Mesenchymal stem cell (in vitro differentiated cells and primary cell): ENCODE data around the gene ZNF248. TPM values are rescaled to one million over a fixed set of nuclear protein-coding genes. Genes with fewer than 3 reads are reported as not detected.
A peak's percentile ranks its signal among the peaks of the same experiment; 100 is the strongest.

Source experiments
- DNase-seq: peaks from one replicate; pipeline ENCODE4 v3.0.0-alpha.2; 2013
- H2AFZ ChIP-seq: one replicate; pipeline ENCODE4 v1.6.1; 2013; ENCODE audit warnings: low read depth, mild to moderate bottlenecking, control low read depth, inconsistent platforms, low read length, moderate library complexity
- H2AK5ac ChIP-seq: 2 replicates; pipeline ENCODE4 v1.6.1; 2013; ENCODE audit warnings: low read length, moderate library complexity, mild to moderate bottlenecking, inconsistent platforms; ENCODE audit not compliant: severe bottlenecking
- H2BK120ac ChIP-seq: one replicate; pipeline ENCODE4 v1.6.1; 2013; ENCODE audit warnings: low read depth, mild to moderate bottlenecking, inconsistent platforms, low read length, moderate library complexity
- H2BK12ac ChIP-seq, 2 experiments: one replicate each; pipeline ENCODE4 v1.6.1; 2013; ENCODE audit warnings: inconsistent platforms in 2 of 2, low read length in 2 of 2, mild to moderate bottlenecking in 2 of 2, moderate library complexity in 2 of 2, control low read depth in 1 of 2
- H2BK15ac ChIP-seq: one replicate; pipeline ENCODE4 v1.6.1; 2013; ENCODE audit warnings: mild to moderate bottlenecking, low read depth, inconsistent platforms; ENCODE audit not compliant: poor library complexity, severe bottlenecking
- H2BK5ac ChIP-seq: 2 replicates; pipeline ENCODE4 v1.6.1; 2013; ENCODE audit warnings: low read depth, mild to moderate bottlenecking, low read length, control low read depth, inconsistent platforms; ENCODE audit not compliant: poor library complexity, severe bottlenecking
- H3K14ac ChIP-seq, 2 experiments: one replicate each; pipeline ENCODE4 v1.6.1; 2013; ENCODE audit warnings: inconsistent platforms in 2 of 2, low read length in 2 of 2, control low read depth in 1 of 2, mild to moderate bottlenecking in 1 of 2, moderate library complexity in 1 of 2
- H3K18ac ChIP-seq, 2 experiments: one replicate each; pipeline ENCODE4 v1.6.1; 2013; ENCODE audit warnings: inconsistent platforms in 2 of 2, low read length in 2 of 2, control low read depth in 1 of 2, low read depth in 1 of 2, mild to moderate bottlenecking in 1 of 2
- H3K23ac ChIP-seq, 2 experiments: one replicate each; pipeline ENCODE4 v1.6.1; 2013; ENCODE audit warnings: inconsistent platforms in 2 of 2, low read length in 2 of 2, mild to moderate bottlenecking in 2 of 2, moderate library complexity in 2 of 2, control low read depth in 1 of 2
- H3K27ac ChIP-seq: 2 replicates; pipeline ENCODE4 v1.5.1; 2013; ENCODE audit warnings: mild to moderate bottlenecking, moderate library complexity, low read length, control low read depth, inconsistent platforms; ENCODE audit not compliant: poor library complexity, severe bottlenecking
- H3K27me3 ChIP-seq, 2 experiments: 2 replicates each; pipeline versions ENCODE4 v1.6.1 to v1.7.0; 2013; ENCODE audit warnings: low read length in 2 of 2, mild to moderate bottlenecking in 2 of 2, moderate library complexity in 2 of 2, control low read depth in 1 of 2, inconsistent platforms in 1 of 2; ENCODE audit not compliant: control insufficient read depth in 1 of 2, insufficient read depth in 1 of 2
- H3K36me3 ChIP-seq, 2 experiments: 2 replicates each; pipeline versions ENCODE4 v1.6.1 to v1.7.0; 2013; ENCODE audit warnings: low read length in 2 of 2, control low read depth in 1 of 2, inconsistent platforms in 1 of 2, low read depth in 1 of 2, mild to moderate bottlenecking in 1 of 2; ENCODE audit not compliant: insufficient read depth in 2 of 2, control insufficient read depth in 1 of 2
- H3K4ac ChIP-seq, 2 experiments: one replicate each; pipeline ENCODE4 v1.6.1; 2013; ENCODE audit warnings: inconsistent platforms in 2 of 2, low read length in 2 of 2, mild to moderate bottlenecking in 2 of 2, moderate library complexity in 2 of 2, control low read depth in 1 of 2, low read depth in 1 of 2
- H3K4me1 ChIP-seq: 2 replicates; pipeline ENCODE4 v1.6.1; 2013; ENCODE audit warnings: low read depth, low read length, control low read depth; ENCODE audit not compliant: control insufficient read depth, insufficient read depth
- H3K4me2 ChIP-seq: 2 replicates; pipeline ENCODE4 v1.6.1; 2013; ENCODE audit warnings: low read length, mild to moderate bottlenecking, inconsistent platforms; ENCODE audit not compliant: poor library complexity, severe bottlenecking
- H3K4me3 ChIP-seq, 2 experiments: 2 replicates each; pipeline versions ENCODE4 v1.5.1 to v1.7.0; 2013; ENCODE audit warnings: low read length in 2 of 2, mild to moderate bottlenecking in 2 of 2, control low read depth in 1 of 2, low read depth in 1 of 2; ENCODE audit not compliant: insufficient read depth in 1 of 2
- H3K79me1 ChIP-seq: replicated peaks from 2 replicates; pipeline ENCODE4 v1.6.1; 2013; ENCODE audit warnings: mild to moderate bottlenecking, control low read depth, low read length, inconsistent platforms; ENCODE audit not compliant: poor library complexity, severe bottlenecking
- H3K9ac ChIP-seq: 2 replicates; pipeline ENCODE4 v1.7.0; 2013; ENCODE audit warnings: mild to moderate bottlenecking, low read length, moderate library complexity
- H3K9me3 ChIP-seq: 2 replicates; pipeline ENCODE4 v1.7.0; 2013; ENCODE audit warnings: mild to moderate bottlenecking, low read length; ENCODE audit not compliant: control insufficient read depth
- H4K8ac ChIP-seq: one replicate; pipeline ENCODE4 v1.6.1; 2013; ENCODE audit warnings: inconsistent platforms, mild to moderate bottlenecking, low read length, moderate library complexity
- H4K91ac ChIP-seq: one replicate; pipeline ENCODE4 v1.6.1; 2013; ENCODE audit warnings: mild to moderate bottlenecking, low read length, inconsistent platforms
- WGBS: methylation state at CpG from one replicate; pipeline ENCODE4 v1.1.7; 2013; ENCODE audit warnings: mixed read lengths; 5-methylcytosine and 5-hydroxymethylcytosine counted together
- polyA plus RNA-seq, 2 experiments: library from polyadenylated mRNA; stranded (reverse); fragments of 200-250 nt; gene quantifications; one replicate each; pipeline ENCODE4 v1.2.3, GENCODE V29; 2013

The ZNF248 gene
- polyA plus RNA-seq (2013, experiment 1 of 2), result 4.0 TPM
- polyA plus RNA-seq (2013, experiment 2 of 2), result 3.2 TPM

DNA sequence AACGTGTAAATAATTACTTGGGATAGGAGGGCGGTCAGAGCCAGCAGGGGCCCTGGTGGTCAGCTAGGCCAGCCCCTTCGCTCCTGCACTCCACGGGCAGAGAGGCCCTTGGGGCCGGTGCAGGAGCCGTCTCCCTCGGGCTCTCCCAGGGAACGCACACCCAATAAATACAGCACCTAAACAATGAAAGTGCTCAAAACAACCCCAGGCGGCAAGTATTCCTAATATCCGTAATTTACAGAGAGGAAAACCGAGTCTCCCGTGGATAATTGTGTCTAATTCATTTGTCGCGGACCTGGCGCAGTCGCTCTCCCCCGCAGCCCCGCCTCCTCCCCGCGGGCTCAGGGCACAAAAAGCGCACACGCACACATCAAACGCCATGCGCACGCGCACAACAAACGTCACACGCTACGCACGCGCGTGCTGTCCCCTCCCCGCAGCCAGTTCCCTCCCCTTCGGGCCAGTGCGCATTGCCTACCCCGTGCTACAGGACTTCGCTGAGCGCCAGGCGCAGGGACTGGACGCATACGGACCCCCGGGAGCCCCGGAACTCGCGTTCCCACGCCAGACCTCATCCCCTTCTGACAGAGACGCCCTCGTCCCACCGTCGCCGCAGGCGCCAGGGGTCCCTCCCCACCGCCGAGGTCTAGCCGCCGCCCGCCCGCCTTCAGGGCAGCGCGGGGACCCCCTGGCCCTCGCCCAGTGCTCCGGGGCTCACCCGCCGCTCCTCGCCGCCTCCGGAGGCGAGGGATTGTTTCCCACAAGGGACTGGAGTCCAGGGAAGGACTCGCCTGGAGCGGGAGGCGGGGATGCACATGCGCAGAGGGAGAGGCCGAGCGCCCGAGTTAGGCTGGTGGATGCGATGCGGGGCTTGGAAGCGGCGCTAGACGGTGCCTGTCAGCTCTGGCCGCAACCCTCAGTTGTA is at the start of gene ZNF248:
TSS of gene ZNF248 (minus strand) at position 324 of the 925 bp plus-strand sequence. CDS start 1,300 bp downstream, outside the sequence.
- peak within 1 kb of the TSS; percentile 81 for H3K4me2 ChIP-seq
- H3K9me3 ChIP-seq, result no peaks in the 10 kb centered on the region
- peak within 1 kb of the TSS; percentile 87 for H4K8ac ChIP-seq
- H2BK15ac ChIP-seq, result no peak within 1 kb of the TSS
- no peak within 1 kb of the TSS for H3K14ac ChIP-seq
- peak within 1 kb of the TSS; percentile 88 for H3K27ac ChIP-seq
- peak within 1 kb of the TSS; percentile 86 for H2AFZ ChIP-seq
- H3K18ac ChIP-seq, result peak within 1 kb of the TSS; percentile 88 to 97
- peak; percentile 93 for DNase-seq
- H3K4me3 ChIP-seq, result peak within 1 kb of the TSS; percentile 69 to 89
- no peak within 1 kb of the TSS for H2BK5ac ChIP-seq
- no peaks in the 10 kb centered on the region for H3K27me3 ChIP-seq
- H2BK120ac ChIP-seq, result peak within 1 kb of the TSS; percentile 84
- peak within 1 kb of the TSS; percentile 95 for H3K9ac ChIP-seq
- H3K23ac ChIP-seq, result peak within 1 kb of the TSS; percentile 74 to 79
- H3K4me1 ChIP-seq, result no peaks in the 10 kb centered on the region
- 53% methylated on average over 76 of the region's 81 CpGs for WGBS
- no peak within 1 kb of the TSS for H2BK12ac ChIP-seq
- peak within 1 kb of the TSS; percentile 93 for H4K91ac ChIP-seq
- no peaks in the 10 kb centered on the region for H3K79me1 ChIP-seq
- peak within 1 kb of the TSS in 1 of 2 experiments; percentile 78 for H3K4ac ChIP-seq
- H3K36me3 ChIP-seq, result no peaks in the 10 kb centered on the region
- no peak within 1 kb of the TSS for H2AK5ac ChIP-seq

DNA sequence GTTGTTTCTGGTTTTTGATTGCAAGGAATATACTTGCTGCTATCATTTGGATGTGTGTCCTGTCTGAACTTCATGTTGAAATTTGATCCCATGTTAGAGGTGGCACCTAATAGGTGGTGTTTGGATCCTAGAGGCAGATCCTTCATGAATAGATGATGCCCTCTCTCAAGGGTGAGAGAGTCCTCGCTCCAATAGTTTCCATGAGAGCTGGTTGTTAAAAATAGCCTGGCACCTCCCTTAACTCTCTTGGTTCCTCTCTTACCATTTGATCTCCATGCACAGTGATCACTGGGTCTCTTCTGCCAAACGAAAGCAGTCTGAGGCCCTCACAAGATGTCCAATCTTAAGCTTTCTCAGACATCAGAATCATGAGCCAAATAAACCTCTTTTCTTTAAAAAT is 49.0 kb upstream of the ZNF248 start:
- no peak for DNase-seq
- Histone ChIP-seq H3K9ac (no peak overlapping the region), H2BK5ac (no peak overlapping the region), H3K14ac (no peak overlapping the region), H2BK12ac (no peak overlapping the region), H2BK120ac (no peak overlapping the region), H3K36me3 (no peaks in the 10 kb centered on the region), H3K79me1 (no peaks in the 10 kb centered on the region), H2AK5ac (no peak overlapping the region), H3K4me2 (no peak overlapping the region), H3K4ac (no peak overlapping the region), H3K23ac (no peak overlapping the region), H4K8ac (no peak overlapping the region), H2BK15ac (no peak overlapping the region), H4K91ac (no peak overlapping the region), H3K9me3 (peaks cover 19% of the 10 kb centered on the region), H3K27me3 (no peaks in the 10 kb centered on the region), H3K27ac (no peak overlapping the region), H3K4me1 (no peaks in the 10 kb centered on the region), H3K4me3 (no peak overlapping the region), H3K18ac (no peak overlapping the region), H2AFZ (no peak overlapping the region)
- WGBS, result 58% methylated on average over 1 of the region's 2 CpGs

DNA sequence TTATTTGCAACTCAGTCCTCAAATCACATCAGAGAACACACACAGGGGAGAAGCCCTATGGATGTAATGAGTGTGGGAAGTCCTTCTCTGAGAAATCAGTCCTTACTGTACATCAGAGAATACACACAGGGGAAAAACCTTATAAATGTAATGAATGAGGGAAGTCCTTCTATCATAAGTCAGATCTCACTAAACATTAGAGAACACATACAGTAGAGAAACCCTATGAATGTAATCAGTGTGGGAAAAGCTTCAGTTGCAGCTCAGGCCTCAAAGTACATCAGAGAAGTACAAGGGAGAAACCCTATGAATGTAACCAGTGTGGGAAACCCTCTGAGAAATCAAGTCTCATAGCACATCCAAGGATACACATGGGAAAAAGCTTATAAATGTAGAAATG is 39.0 kb upstream of the ZNF248 start:
- Histone ChIP-seq H3K27ac (no peak overlapping the region), H3K9ac (no peak overlapping the region), H2BK15ac (no peak overlapping the region), H3K18ac (no peak overlapping the region), H3K4me1 (no peaks in the 10 kb centered on the region), H3K9me3 (peaks cover 39% of the 10 kb centered on the region), H4K8ac (no peak overlapping the region), H3K23ac (no peak overlapping the region), H3K36me3 (no peaks in the 10 kb centered on the region), H2BK120ac (no peak overlapping the region), H2AK5ac (no peak overlapping the region), H2BK12ac (no peak overlapping the region), H2BK5ac (no peak overlapping the region), H3K4ac (no peak overlapping the region), H2AFZ (no peak overlapping the region), H3K27me3 (no peaks in the 10 kb centered on the region), H3K4me3 (peak overlapping the region in 1 of 2 experiments; percentile 49), H4K91ac (no peak overlapping the region), H3K14ac (no peak overlapping the region), H3K79me1 (no peaks in the 10 kb centered on the region), H3K4me2 (no peak overlapping the region)
- no peak for DNase-seq

DNA sequence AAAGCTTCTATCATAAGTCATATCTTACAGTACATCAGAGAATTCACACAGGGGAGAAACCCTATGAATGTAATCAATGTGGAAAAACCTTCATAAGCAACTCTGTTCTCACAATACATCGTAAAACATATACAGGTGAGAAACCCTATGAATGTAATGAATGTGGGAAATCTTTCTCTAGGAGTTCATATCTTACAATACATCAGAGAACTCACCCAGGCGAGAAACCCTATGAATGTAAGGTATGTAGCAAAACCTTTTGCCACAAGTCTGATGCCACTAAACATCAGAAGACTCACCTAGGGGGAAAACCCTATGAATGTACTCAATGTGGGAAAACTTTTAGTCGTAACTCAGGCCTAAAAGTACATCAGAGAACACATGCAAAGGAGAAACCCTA is 38.3 kb upstream of the ZNF248 start:
- no peak overlapping the region for H3K27ac ChIP-seq
- no peak for DNase-seq
- no peak overlapping the region for H3K18ac ChIP-seq
- no peaks in the 10 kb centered on the region for H3K36me3 ChIP-seq
- no peaks in the 10 kb centered on the region for H3K79me1 ChIP-seq
- H2AK5ac ChIP-seq, result no peak overlapping the region
- H3K27me3 ChIP-seq, result no peaks in the 10 kb centered on the region
- no CpG with 5 or more reads among the region's 3 CpGs for WGBS
- no peak overlapping the region for H3K4ac ChIP-seq
- no peak overlapping the region for H4K8ac ChIP-seq
- no peak overlapping the region for H3K23ac ChIP-seq
- no peaks in the 10 kb centered on the region for H3K4me1 ChIP-seq
- no peak overlapping the region for H2BK5ac ChIP-seq
- no peak overlapping the region for H2BK12ac ChIP-seq
- H4K91ac ChIP-seq, result no peak overlapping the region
- H3K4me2 ChIP-seq, result no peak overlapping the region
- H3K14ac ChIP-seq, result no peak overlapping the region
- no peak overlapping the region for H3K9ac ChIP-seq
- H2BK120ac ChIP-seq, result no peak overlapping the region
- H3K4me3 ChIP-seq, result peak overlapping the region in 1 of 2 experiments; percentile 49
- H2AFZ ChIP-seq, result no peak overlapping the region
- peaks cover 47% of the 10 kb centered on the region for H3K9me3 ChIP-seq
- no peak overlapping the region for H2BK15ac ChIP-seq
